Measurements from ENCODE around the gene PCSK4.

Gene PCSK4

GRCh38 chr19:1470305-1471009 lies 19.7 kb downstream of the PCSK4 start:
- TF ChIP-seq CTCF (conservative IDR thresholded peaks at IDR 0.05; ENCODE audit: low read depth): no peak
- CTCF ChIA-PET: interaction anchor here (0.5 kb wide), 1 partner anchor 52 kb away, joined by 4 read pairs; no protein-coding TSS in a partner anchor
- POLR2A ChIA-PET (ENCODE audit: low non-redundant PET): interaction anchor here (0.7 kb wide), 1 partner anchor 120 kb away, joined by 5 read pairs; no protein-coding TSS in a partner anchor
- peak overlapping the region; percentile 85 for H3K27ac ChIP-seq
- DNase-seq (ENCODE audit: low spot score): peak; percentile 59

GRCh38 chr19:1470055-1470304 lies 20.2 kb downstream of the PCSK4 start:
- ChIA-PET CTCF (no interaction called here), POLR2A (ENCODE audit: low non-redundant PET) (no interaction called here)
- TF ChIP-seq CTCF (conservative IDR thresholded peaks at IDR 0.05; ENCODE audit: low read depth): no peak
- DNase-seq (ENCODE audit: low spot score): no peak
- H3K27ac ChIP-seq: peak overlapping the region; percentile 85

- DNase-seq (ENCODE audit: low spot score): no peak
- no peak; the same call in 1 of the 2 replicates for TF ChIP-seq CTCF (conservative IDR thresholded peaks at IDR 0.05; ENCODE audit: low read depth)
- ChIA-PET POLR2A (ENCODE audit: low non-redundant PET) (no interaction called here), CTCF (interaction anchor here (0.6 to 1.1 kb wide), 3 partner anchors 9 to 119 kb away, joined by 4 to 6 read pairs (median 5); no protein-coding TSS in a partner anchor)
- H3K27ac ChIP-seq: peak overlapping the region; percentile 85
These were observed 20.7 kb downstream of the PCSK4 start for GRCh38 chr19:1469255-1470054.

GRCh38 chr19:1468821-1469254 lies 21.3 kb downstream of the PCSK4 start:
- TF ChIP-seq CTCF (conservative IDR thresholded peaks at IDR 0.05; ENCODE audit: low read depth): peak; percentile 33
- ChIA-PET POLR2A (ENCODE audit: low non-redundant PET) (no interaction called here), CTCF (interaction anchor here (0.6 to 1.1 kb wide), 4 partner anchors 9 to 135 kb away, joined by 3 to 6 read pairs (median 4); no protein-coding TSS in a partner anchor)
- DNase-seq (ENCODE audit: low spot score): no peak
- peak overlapping the region; percentile 85 for H3K27ac ChIP-seq

GRCh38 chr19:1468274-1468820 lies 21.8 kb downstream of the PCSK4 start:
- H3K27ac ChIP-seq: peak overlapping the region; percentile 85
- no peak for DNase-seq (ENCODE audit: low spot score)
- POLR2A ChIA-PET (ENCODE audit: low non-redundant PET): no interaction called here
- CTCF ChIA-PET: interaction anchor here (0.6 to 2.3 kb wide), 5 partner anchors 10 to 136 kb away, joined by 3 to 11 read pairs (median 6); no protein-coding TSS in a partner anchor
- no peak for TF ChIP-seq CTCF (conservative IDR thresholded peaks at IDR 0.05; ENCODE audit: low read depth)

GRCh38 chr19:1467490-1468273 lies 22.5 kb downstream of the PCSK4 start:
- DNase-seq (ENCODE audit: low spot score): no peak
- TF ChIP-seq CTCF (conservative IDR thresholded peaks at IDR 0.05; ENCODE audit: low read depth): no peak
- POLR2A ChIA-PET (ENCODE audit: low non-redundant PET): no interaction called here
- peak overlapping the region; percentile 85 for H3K27ac ChIP-seq
- CTCF ChIA-PET: interaction anchor here (1.3 to 2.3 kb wide), 3 partner anchors 10 to 23 kb away, joined by 6 to 11 read pairs (median 6); no protein-coding TSS in a partner anchor
